MCF 10A (cell line): ENCODE data around the gene GUCY2D. TPM values are rescaled to one million over a fixed set of nuclear protein-coding genes. Genes with fewer than 3 reads are reported as not detected.
A peak's percentile ranks its signal among the peaks of the same experiment; 100 is the strongest.
"Not testable (repeated sequence)": the region's sequence is repeated elsewhere in the genome, so short reads cannot be mapped to it uniquely, and the experiment has no call there.

ENCODE experiments used
- BruUV-seq: library from RNA; stranded (reverse); fragments of 400-500 nt; replicated peaks from 2 replicates; lab custom pipeline; 2021; lab: Mats Ljungman, UMichigan
- CTCF ChIA-PET: fragments of 300-600 bp; sonication (Branson Sonifier 250); formaldehyde crosslinking; extraction: SDS; loops from one replicate; lab custom pipeline; 2021; ENCODE audit warnings: antibody characterized with exemption, inconsistent platforms; lab: Yijun Ruan, JAX
- POLR2A ChIA-PET: fragments of 300-600, 350-650 bp; sonication (Branson Sonifier 250); formaldehyde crosslinking; extraction: SDS; loops from one replicate; lab custom pipeline; 2020; ENCODE audit warnings: antibody characterized with exemption, inconsistent platforms; lab: Yijun Ruan, JAX
- DNase-seq: peaks from one replicate; pipeline ENCODE4 v3.0.0-alpha.2; 2018; ENCODE audit not compliant: unreplicated experiment
- H3K27ac Mint-ChIP-seq: one replicate; pipeline ENCODE4 v1.8.0; 2022; ENCODE audit warnings: mild to moderate bottlenecking, low read depth, mixed read lengths; ENCODE audit not compliant: unreplicated experiment
- H3K27me3 Mint-ChIP-seq: one replicate; pipeline ENCODE4 v1.8.0; 2022; ENCODE audit warnings: mixed read lengths; ENCODE audit not compliant: insufficient read depth, unreplicated experiment
- H3K36me3 Mint-ChIP-seq: one replicate; pipeline ENCODE4 v1.8.0; 2022; ENCODE audit warnings: mild to moderate bottlenecking, moderate library complexity, mixed read lengths; ENCODE audit not compliant: insufficient read depth, unreplicated experiment
- H3K4me1 Mint-ChIP-seq: one replicate; pipeline ENCODE4 v1.8.0; 2022; ENCODE audit warnings: mixed read lengths; ENCODE audit not compliant: insufficient read depth, unreplicated experiment
- H3K4me3 Mint-ChIP-seq: one replicate; pipeline ENCODE4 v1.8.0; 2022; ENCODE audit warnings: mild to moderate bottlenecking, moderate library complexity, mixed read lengths; ENCODE audit not compliant: unreplicated experiment
- H3K9me3 Mint-ChIP-seq: one replicate; pipeline ENCODE4 v1.8.0; 2022; ENCODE audit warnings: mixed read lengths; ENCODE audit not compliant: unreplicated experiment
- intact Hi-C: fragments of 100-400 bp; cut with micrococcal nuclease; formaldehyde crosslinking; loops from 2 replicates; pipeline ENCODE4 v1.14.1; 2022
- total RNA-seq: library from RNA; stranded (reverse); gene quantifications from 2 replicates; pipeline ENCODE4 v1.2.3, GENCODE V29; 2022
- TF ChIP-seq, protein P1 (sequence below): fragments of 200-600 bp; IDR thresholded peaks from one replicate; pipeline ENCODE4 v1.8.0; 2022; ENCODE audit warnings: antibody characterized with exemption, mild to moderate bottlenecking; ENCODE audit not compliant: unreplicated experiment

Gene GUCY2D
- total RNA-seq, 1 experiment from 2014 or later = not detected

DNA sequence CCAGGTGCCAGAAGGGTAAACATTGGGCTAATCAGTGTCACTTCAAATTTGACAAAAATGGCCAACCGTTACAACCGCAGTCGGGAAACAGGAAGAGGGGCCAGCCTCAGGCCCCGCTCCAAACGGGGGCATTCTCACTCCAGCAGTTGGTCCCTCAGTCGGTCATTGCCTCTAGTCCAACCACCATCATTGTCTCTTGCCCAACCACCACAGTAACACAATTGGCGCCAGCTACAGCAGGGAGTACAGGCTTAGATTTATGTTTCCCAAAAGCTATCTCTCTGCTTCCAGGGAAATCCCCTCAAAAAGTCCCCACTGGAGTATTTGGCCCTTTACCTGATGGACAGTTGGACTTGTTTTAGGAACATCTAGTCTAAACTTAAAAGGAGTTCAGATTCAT lies 56.7 kb downstream of the GUCY2D start:
- no peaks in the 10 kb centered on the region for H3K9me3 Mint-ChIP-seq
- TF ChIP-seq, protein P1, sequence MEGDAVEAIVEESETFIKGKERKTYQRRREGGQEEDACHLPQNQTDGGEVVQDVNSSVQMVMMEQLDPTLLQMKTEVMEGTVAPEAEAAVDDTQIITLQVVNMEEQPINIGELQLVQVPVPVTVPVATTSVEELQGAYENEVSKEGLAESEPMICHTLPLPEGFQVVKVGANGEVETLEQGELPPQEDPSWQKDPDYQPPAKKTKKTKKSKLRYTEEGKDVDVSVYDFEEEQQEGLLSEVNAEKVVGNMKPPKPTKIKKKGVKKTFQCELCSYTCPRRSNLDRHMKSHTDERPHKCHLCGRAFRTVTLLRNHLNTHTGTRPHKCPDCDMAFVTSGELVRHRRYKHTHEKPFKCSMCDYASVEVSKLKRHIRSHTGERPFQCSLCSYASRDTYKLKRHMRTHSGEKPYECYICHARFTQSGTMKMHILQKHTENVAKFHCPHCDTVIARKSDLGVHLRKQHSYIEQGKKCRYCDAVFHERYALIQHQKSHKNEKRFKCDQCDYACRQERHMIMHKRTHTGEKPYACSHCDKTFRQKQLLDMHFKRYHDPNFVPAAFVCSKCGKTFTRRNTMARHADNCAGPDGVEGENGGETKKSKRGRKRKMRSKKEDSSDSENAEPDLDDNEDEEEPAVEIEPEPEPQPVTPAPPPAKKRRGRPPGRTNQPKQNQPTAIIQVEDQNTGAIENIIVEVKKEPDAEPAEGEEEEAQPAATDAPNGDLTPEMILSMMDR = no peak
- POLR2A ChIA-PET = interaction anchor here (0.9 to 1.2 kb wide), 4 partner anchors 60 to 317 kb away, joined by 3 to 4 read pairs (median 3); partner anchors contain the start of gene PFAS
- H3K27ac Mint-ChIP-seq = no peak overlapping the region
- H3K4me1 Mint-ChIP-seq = peaks cover 39% of the 10 kb centered on the region
- H3K27me3 Mint-ChIP-seq = peaks cover 17% of the 10 kb centered on the region
- CTCF ChIA-PET = interaction anchor here (0.5 to 8.8 kb wide), 20 partner anchors 13 to 1509 kb away, joined by 3 to 106 read pairs (median 5); partner anchors contain the start of gene ALOXE3
- no peak overlapping the region for H3K4me3 Mint-ChIP-seq
- intact Hi-C loops = loop anchor here (5.0 kb wide), 1 partner anchor 197 kb away; no protein-coding TSS in a partner anchor
- BruUV-seq = no TSS peak
- peaks cover 6% of the 10 kb centered on the region for H3K36me3 Mint-ChIP-seq
- DNase-seq = no peak

DNA sequence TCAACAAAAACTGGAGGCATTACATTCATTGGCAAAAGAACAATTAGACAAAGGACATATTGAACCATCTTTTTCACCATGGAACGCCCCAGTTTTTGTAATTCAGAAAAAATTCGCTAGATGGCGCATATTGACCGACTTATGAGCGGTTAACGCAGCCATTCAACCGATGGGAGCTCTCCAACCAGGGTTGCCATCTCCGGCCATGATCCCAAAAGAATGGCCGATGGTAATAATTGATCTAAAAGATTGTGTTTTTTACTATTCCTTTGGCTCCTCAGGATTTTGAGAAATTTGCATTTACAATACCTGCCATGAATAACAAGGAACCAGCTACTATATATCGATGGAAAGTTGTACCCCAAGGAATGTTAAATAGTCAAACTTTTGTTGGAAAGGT lies 57.9 kb downstream of the GUCY2D start:
- POLR2A ChIA-PET = interaction anchor here (0.8 to 2.7 kb wide), 16 partner anchors 10 to 316 kb away, joined by 3 to 9 read pairs (median 4); partner anchors contain the start of genes CNTROB, SLC25A35 and TRAPPC1
- CTCF ChIA-PET = interaction anchor here (0.5 to 8.8 kb wide), 33 partner anchors 12 to 499 kb away, joined by 3 to 106 read pairs (median 5); partner anchors contain the start of genes ALOX12B and ALOXE3
- peak; percentile 81 for DNase-seq
- H3K9me3 Mint-ChIP-seq = no peaks in the 10 kb centered on the region
- intact Hi-C loops = loop anchor here (5.0 kb wide), 3 partner anchors 242 to 687 kb away; partner anchors contain the start of gene RPL26
- H3K4me3 Mint-ChIP-seq = no peak overlapping the region
- no TSS peak for BruUV-seq
- no peak overlapping the region for H3K27ac Mint-ChIP-seq
- H3K4me1 Mint-ChIP-seq = peaks cover 33% of the 10 kb centered on the region
- peaks cover 6% of the 10 kb centered on the region for H3K36me3 Mint-ChIP-seq
- peaks cover 17% of the 10 kb centered on the region for H3K27me3 Mint-ChIP-seq
- TF ChIP-seq, protein P1 = peak; percentile 73

DNA sequence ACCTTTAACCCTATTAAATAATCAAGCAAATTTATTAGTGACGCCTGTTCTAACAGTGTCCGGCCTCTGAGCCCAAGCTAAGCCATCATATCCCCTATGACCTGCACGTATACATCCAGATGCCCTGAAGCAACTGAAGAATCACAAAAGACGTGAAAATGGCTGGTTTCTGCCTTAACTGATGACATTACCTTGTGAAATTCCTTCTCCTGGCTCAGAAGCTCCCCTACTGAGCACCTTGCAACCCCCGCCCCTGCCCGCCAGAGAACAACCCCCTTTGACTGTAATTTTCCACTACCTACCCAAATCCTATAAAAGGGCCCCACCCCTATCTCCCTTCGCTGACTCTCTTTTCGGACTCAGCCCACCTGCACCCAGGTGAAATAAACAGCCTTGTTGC lies 59.4 kb downstream of the GUCY2D start:
- H3K27ac Mint-ChIP-seq, H3K4me3 Mint-ChIP-seq, H3K36me3 Mint-ChIP-seq, BruUV-seq, DNase-seq, H3K9me3 Mint-ChIP-seq: not testable (repeated sequence)
- Mint-ChIP-seq H3K4me1 (peaks cover 20% of the 10 kb centered on the region), H3K27me3 (peaks cover 17% of the 10 kb centered on the region)
- CTCF ChIA-PET = interaction anchor here (0.6 to 8.8 kb wide), 23 partner anchors 10 to 318 kb away, joined by 3 to 106 read pairs (median 7); partner anchors contain the start of genes ALOX12B and ALOXE3
- POLR2A ChIA-PET = interaction anchor here (0.6 to 2.7 kb wide), 10 partner anchors 11 to 128 kb away, joined by 3 to 8 read pairs (median 3); partner anchors contain the start of genes ALOXE3 and BORCS6
- intact Hi-C loops = loop anchor here (5.0 kb wide), 3 partner anchors 240 to 685 kb away; partner anchors contain the start of gene RPL26

DNA sequence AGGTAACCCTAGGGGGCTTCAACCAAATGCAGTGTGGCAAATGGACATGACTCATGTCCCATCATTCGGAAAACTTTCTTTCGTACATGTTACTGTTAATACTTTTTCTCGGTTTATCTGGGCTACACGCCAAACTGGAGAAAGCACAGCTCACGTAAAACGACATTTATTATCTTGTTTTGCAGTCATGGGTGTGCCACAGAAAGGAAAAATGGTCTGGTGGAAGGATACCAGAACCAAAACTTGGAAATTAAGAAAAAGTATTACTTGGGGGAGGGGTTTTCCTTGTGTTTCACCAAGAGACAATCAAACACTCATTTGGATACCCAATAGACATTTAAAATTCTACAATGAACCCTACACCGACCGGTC lies 60.0 kb downstream of the GUCY2D start:
- Mint-ChIP-seq H3K9me3 (no peaks in the 10 kb centered on the region), H3K27ac (no peak overlapping the region), H3K4me3 (no peak overlapping the region), H3K4me1 (peaks cover 15% of the 10 kb centered on the region), H3K36me3 (peaks cover 3% of the 10 kb centered on the region), H3K27me3 (peaks cover 17% of the 10 kb centered on the region)
- no TSS peak for BruUV-seq
- TF ChIP-seq, protein P1 = no peak
- ChIA-PET CTCF (interaction anchor here (0.7 to 8.8 kb wide), 17 partner anchors 9 to 319 kb away, joined by 3 to 106 read pairs (median 5); partner anchors contain the start of genes ALOX12B and ALOXE3), POLR2A (interaction anchor here (0.6 to 2.7 kb wide), 8 partner anchors 12 to 233 kb away, joined by 3 to 8 read pairs (median 3); partner anchors contain the start of genes ALOXE3 and SLC25A35)
- intact Hi-C loops = loop anchor here (5.0 kb wide), 3 partner anchors 240 to 685 kb away; partner anchors contain the start of gene RPL26
- DNase-seq = peak; percentile 36
